ENCODE measurements around the gene TMEM184C. TPM values are rescaled to one million over a fixed set of nuclear protein-coding genes. Genes with fewer than 3 reads are reported as not detected.

The TMEM184C gene
- total and polyA plus RNA-seq, 2 of the 8 experiments (the other 6 are each of a cell fraction or from before 2014, with no cell fraction given): 11.1 to 42.4 TPM

GRCh38 chr4:147578593-147578992 lies 38.6 kb upstream of the TMEM184C start:
- Histone ChIP-seq H3K9ac (replicated peaks in 1 of 4; ENCODE audit: extremely low read depth in 1 of 4, low read depth in 3 of 4, low read length in 3 of 4) (no peak overlapping the region), H2BK5ac (ENCODE audit: low read depth, low read length) (no peak overlapping the region), H3K36me3 (ENCODE audit: control insufficient read depth in 2 of 4, insufficient read depth in 4 of 4, low read length in 3 of 4) (no peaks in the 10 kb centered on the region), H3K18ac (ENCODE audit: extremely low read depth, low read length) (no peak overlapping the region), H3K4me2 (ENCODE audit: insufficient read depth in 1 of 2, low read depth in 2 of 2, low read length in 2 of 2) (no peak overlapping the region), H3K27ac (ENCODE audit: low read depth, low read length) (no peak overlapping the region), H3K9me3 (ENCODE audit: insufficient read depth in 2 of 2, low read depth in 1 of 2, low read length in 1 of 2) (no peaks in the 10 kb centered on the region), H2BK20ac (ENCODE audit: low read length) (no peak overlapping the region), H3K23me2 (ENCODE audit: low read depth, low read length) (no peaks in the 10 kb centered on the region; the same call in 1 of the 2 replicates), H2AFZ (ENCODE audit: low read length) (no peak overlapping the region), H3K23ac (ENCODE audit: insufficient read length) (no peak overlapping the region), H4K91ac (replicated peaks; ENCODE audit: insufficient read length, low read length) (no peak overlapping the region), H3K56ac (replicated peaks; ENCODE audit: insufficient read length, low read depth, low read length) (no peak overlapping the region), H2BK120ac (replicated peaks; ENCODE audit: low read depth, low read length) (no peak overlapping the region), H2BK12ac (ENCODE audit: low read depth, low read length) (no peak overlapping the region), H3K79me1 (ENCODE audit: low read depth, low read length) (no peaks in the 10 kb centered on the region), H3K4me3 (ENCODE audit: extremely low read depth in 1 of 4, insufficient read depth in 2 of 4, low read depth in 3 of 4, low read length in 4 of 4) (no peak overlapping the region), H3K14ac (ENCODE audit: insufficient read length) (no peak overlapping the region), H4K20me1 (replicated peaks in 1 of 2; ENCODE audit: control insufficient read depth in 1 of 2, insufficient read depth in 2 of 2, low read length in 2 of 2) (no peaks in the 10 kb centered on the region), H4K5ac (ENCODE audit: insufficient read length, low read depth, low read length) (no peak overlapping the region), H2BK15ac (ENCODE audit: low read length) (no peak overlapping the region), H3K27me3 (replicated peaks in 1 of 4; ENCODE audit: control insufficient read depth in 3 of 4, extremely low read depth in 1 of 4, insufficient read depth in 3 of 4, low read length in 3 of 4) (no peaks in the 10 kb centered on the region), H2AK5ac (ENCODE audit: low read depth, low read length) (no peak overlapping the region), H3K4ac (replicated peaks; ENCODE audit: insufficient read length, low read depth, low read length) (no peak overlapping the region), H4K8ac (ENCODE audit: extremely low read depth, insufficient read depth, low read length) (no peak overlapping the region), H3K4me1 (replicated peaks in 1 of 4; ENCODE audit: control insufficient read depth in 3 of 4, insufficient read depth in 4 of 4, low read length in 3 of 4) (no peaks in the 10 kb centered on the region; a peak in 1 of 7 replicates), H3K79me2 (ENCODE audit: control insufficient read depth in 1 of 2, insufficient read depth in 2 of 2, low read length in 2 of 2) (no peaks in the 10 kb centered on the region)
- FAIRE-seq (no peak), DNase-seq (ENCODE audit: low read depth in 1 of 2, low spot score in 2 of 2) (no peak)
- CTCF ChIA-PET (ENCODE audit: partially characterized antibody): interaction anchor here (0.6 to 1.9 kb wide), 2 partner anchors 8 to 173 kb away, joined by 4 read pairs; no protein-coding TSS in a partner anchor
- POLR2A ChIA-PET (ENCODE audit: partially characterized antibody): no interaction called here
- 82% methylated on average over 3 of the region's 3 CpGs; no CpG with 5 or more reads in 1 of the 2 experiments for WGBS, 2 experiments (ENCODE audit: extremely low coverage in 1 of 2, insufficient coverage in 1 of 2, insufficient read length in 1 of 2, insufficient replicate concordance in 2 of 2, low coverage in 1 of 2, low lambda C conversion rate in 2 of 2, missing lambda C conversion rate in 1 of 2)
- TF ChIP-seq POLR2A (IDR thresholded peaks at IDR 0.05; ENCODE audit: control extremely low read depth in 1 of 2, low read depth in 2 of 2, low read length in 2 of 2): no peak
- TF ChIP-seq E2F6 (IDR thresholded peaks at IDR 0.05): no peak
- TF ChIP-seq CTCF (IDR thresholded peaks at IDR 0.05; ENCODE audit: control extremely low read depth in 1 of 3, insufficient read depth in 1 of 3, low read depth in 1 of 3, low read length in 3 of 3): no peak
- no peak for TF ChIP-seq JUND (IDR thresholded peaks at IDR 0.05; ENCODE audit: low read length)
- TF ChIP-seq EZH2 (IDR thresholded peaks at IDR 0.05; ENCODE audit: low read depth, low read length, severe bottlenecking): no peak
- TF ChIP-seq RFX5 (IDR thresholded peaks at IDR 0.05; ENCODE audit: borderline replicate concordance, low read depth, low read length): no peak
- TF ChIP-seq RBBP5 (IDR thresholded peaks at IDR 0.05; ENCODE audit: borderline replicate concordance, low read depth, low read length): no peak
- TF ChIP-seq HDAC2 (IDR thresholded peaks at IDR 0.05; ENCODE audit: borderline replicate concordance in 1 of 2, low read depth in 2 of 2, low read length in 2 of 2): no peak
- no peak for TF ChIP-seq HDAC6 (IDR thresholded peaks at IDR 0.05; ENCODE audit: low read depth, low read length)
- TF ChIP-seq POU5F1 (IDR thresholded peaks at IDR 0.05; ENCODE audit: low read depth, low read length): no peak
- TF ChIP-seq NANOG (IDR thresholded peaks at IDR 0.05; ENCODE audit: insufficient read depth, low read depth, low read length, poor library complexity, severe bottlenecking): no peak

All from H1 (cell line).